HEK293 (cell line): ENCODE measurements around the gene SNN.

ENCODE experiments used
- CTCF ChIA-PET: fragments of 350-600 bp; formaldehyde crosslinking; extraction: SDS; loops from one replicate; lab custom pipeline; 2021; ENCODE audit warnings: antibody characterized with exemption; lab: Yijun Ruan, JAX
- POLR2A ChIA-PET: fragments of 300-600 bp; formaldehyde crosslinking; extraction: SDS; loops from one replicate; lab custom pipeline; 2020; ENCODE audit warnings: antibody characterized with exemption, inconsistent platforms; lab: Yijun Ruan, JAX
- H3K27ac ChIP-seq: fragments of 200-500 bp; sonication (Bioruptor generic); 2 replicates; pipeline ENCODE4 v1.5.1; 2014; ENCODE audit warnings: low read depth, low read length, control low read depth, inconsistent platforms; ENCODE audit errors: extremely low read depth
- H3K36me3 ChIP-seq, 2 experiments: fragments of 200-500 bp in 1 of 2; sonication (Bioruptor generic) in 1 of 2; 1 replicate in 1 of 2; 2 replicates in 1 of 2; pipeline ENCODE4 v1.5.1; 2014 to 2017; ENCODE audit warnings: inconsistent platforms in 2 of 2, low read length in 2 of 2; ENCODE audit not compliant: control insufficient read depth in 2 of 2, insufficient read depth in 1 of 2
- H3K4me1 ChIP-seq: fragments of 200-500 bp; sonication (Bioruptor generic); 2 replicates; pipeline ENCODE4 v1.5.1; 2014; ENCODE audit warnings: mild to moderate bottlenecking, low read length, inconsistent platforms; ENCODE audit not compliant: control insufficient read depth, insufficient read depth
- H3K4me3 ChIP-seq: 2 replicates; pipeline ENCODE4 v1.5.1; 2011; ENCODE audit warnings: low read depth, mild to moderate bottlenecking, control low read depth, low read length, moderate library complexity
- H3K9me3 ChIP-seq: fragments of 200-500 bp; sonication (Bioruptor generic); 2 replicates; pipeline ENCODE4 v1.5.1; 2014; ENCODE audit warnings: low read depth, low read length, inconsistent platforms; ENCODE audit not compliant: control insufficient read depth, insufficient read depth
- BCL11A ChIP-seq: fragments of 450-650 bp; formaldehyde crosslinking; IDR thresholded peaks from 2 replicates; pipeline ENCODE4 v1.5.1; 2016; ENCODE audit warnings: low read depth, missing biosample characterization, missing genetic modification characterization
- GLI4 ChIP-seq: fragments of 450-650 bp; formaldehyde crosslinking; IDR thresholded peaks from 2 replicates; pipeline ENCODE4 v1.5.1; 2016; ENCODE audit warnings: missing biosample characterization, missing genetic modification characterization
- RBAK ChIP-seq: fragments of 450-650 bp; formaldehyde crosslinking; IDR thresholded peaks from 2 replicates; pipeline ENCODE4 v1.5.1; 2016; ENCODE audit warnings: missing biosample characterization, missing genetic modification characterization
- SP7 ChIP-seq: fragments of 450-650 bp; formaldehyde crosslinking; IDR thresholded peaks from 2 replicates; pipeline ENCODE4 v1.5.1; 2016; ENCODE audit warnings: missing biosample characterization, missing genetic modification characterization
- WT1 ChIP-seq: fragments of 450-650 bp; formaldehyde crosslinking; IDR thresholded peaks from 2 replicates; pipeline ENCODE4 v1.5.1; 2016; ENCODE audit warnings: missing biosample characterization, missing genetic modification characterization
- ZBTB48 ChIP-seq: fragments of 450-650 bp; formaldehyde crosslinking; IDR thresholded peaks from 2 replicates; pipeline ENCODE4 v1.5.1; 2016; ENCODE audit warnings: missing biosample characterization, missing genetic modification characterization
- ZFHX2 ChIP-seq: fragments of 450-650 bp; formaldehyde crosslinking; conservative IDR thresholded peaks from 2 replicates; pipeline ENCODE4 v1.5.1; 2016; ENCODE audit warnings: missing biosample characterization, missing genetic modification characterization
- ZNF157 ChIP-seq: fragments of 450-650 bp; formaldehyde crosslinking; IDR thresholded peaks from 2 replicates; pipeline ENCODE4 v1.5.1; 2016; ENCODE audit warnings: missing biosample characterization, missing genetic modification characterization
- ZNF16 ChIP-seq: fragments of 450-650 bp; formaldehyde crosslinking; IDR thresholded peaks from 2 replicates; pipeline ENCODE4 v1.5.1; 2016; ENCODE audit warnings: low read depth, missing biosample characterization, missing genetic modification characterization
- ZNF223 ChIP-seq: fragments of 450-650 bp; formaldehyde crosslinking; IDR thresholded peaks from 2 replicates; pipeline ENCODE4 v1.5.1; 2016; ENCODE audit warnings: missing biosample characterization, missing genetic modification characterization
- ZNF366 ChIP-seq: fragments of 450-650 bp; formaldehyde crosslinking; conservative IDR thresholded peaks from 2 replicates; pipeline ENCODE4 v1.5.1; 2016; ENCODE audit warnings: missing biosample characterization, missing genetic modification characterization
- ZNF391 ChIP-seq: fragments of 450-650 bp; formaldehyde crosslinking; IDR thresholded peaks from 2 replicates; pipeline ENCODE4 v1.5.1; 2016; ENCODE audit warnings: low read depth, missing biosample characterization, missing genetic modification characterization, borderline replicate concordance
- ZNF423 ChIP-seq: fragments of 450-650 bp; formaldehyde crosslinking; IDR thresholded peaks from 2 replicates; pipeline ENCODE4 v1.5.1; 2016; ENCODE audit warnings: missing biosample characterization, missing genetic modification characterization
- ZNF658 ChIP-seq: fragments of 450-650 bp; formaldehyde crosslinking; IDR thresholded peaks from 2 replicates; pipeline ENCODE4; 2016; ENCODE audit warnings: missing biosample characterization, missing genetic modification characterization
- ZNF76 ChIP-seq: fragments of 450-650 bp; formaldehyde crosslinking; IDR thresholded peaks from 2 replicates; pipeline ENCODE4; 2016; ENCODE audit warnings: low read depth, missing biosample characterization, missing genetic modification characterization, borderline replicate concordance
- ZNF791 ChIP-seq: fragments of 450-650 bp; formaldehyde crosslinking; IDR thresholded peaks from 2 replicates; pipeline ENCODE4 v1.5.1; 2016; ENCODE audit warnings: missing biosample characterization, missing genetic modification characterization
- TF ChIP-seq, protein P1 (sequence below): fragments of 450-650 bp; formaldehyde crosslinking; IDR thresholded peaks from 2 replicates; pipeline ENCODE4 v1.5.1; 2017; ENCODE audit warnings: missing biosample characterization, missing genetic modification characterization
- TF ChIP-seq, protein P2 (sequence below): fragments of 450-650 bp; formaldehyde crosslinking; IDR thresholded peaks from 2 replicates; pipeline ENCODE4; 2016; ENCODE audit warnings: missing biosample characterization, missing genetic modification characterization
- TF ChIP-seq, protein P3 (sequence below): fragments of 450-650 bp; formaldehyde crosslinking; IDR thresholded peaks from 2 replicates; pipeline ENCODE4 v1.5.1; 2016; ENCODE audit warnings: missing biosample characterization, missing genetic modification characterization

The SNN gene

DNA sequence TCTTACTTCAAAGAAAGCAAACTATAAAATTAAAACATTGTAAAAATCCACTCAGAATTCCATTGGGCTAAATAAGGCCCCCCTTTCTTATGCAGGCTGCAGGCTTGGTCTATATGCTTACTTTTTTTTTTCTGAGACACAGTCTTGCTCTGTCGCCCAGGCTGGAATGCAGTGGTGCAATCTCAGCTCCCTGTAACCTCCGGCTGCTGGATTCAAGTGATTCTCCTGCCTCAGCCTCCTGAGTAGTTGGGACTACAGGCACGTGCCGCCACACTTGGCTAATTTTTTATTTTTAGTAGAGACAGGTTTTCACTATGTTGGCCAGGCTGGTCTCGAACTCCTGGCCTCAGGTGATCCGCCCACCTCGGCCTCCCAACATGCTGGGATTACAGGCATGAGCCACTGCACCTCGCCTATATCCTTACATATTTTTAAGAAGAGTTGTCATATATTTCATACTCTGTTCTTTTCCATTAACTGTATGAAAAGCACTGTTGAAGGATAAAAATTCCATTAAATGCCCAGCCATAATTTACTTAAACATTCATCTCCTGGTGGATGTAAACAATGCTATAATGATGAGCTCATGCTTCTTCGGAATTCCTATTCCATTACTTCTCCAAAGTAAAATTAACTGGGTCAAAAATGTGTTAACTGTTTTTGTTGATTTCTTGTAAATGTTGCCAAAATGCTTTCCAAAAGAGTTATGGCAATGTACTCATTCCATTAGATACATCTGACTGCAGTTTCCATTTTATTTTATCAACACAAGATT is 17.8 kb downstream of the SNN start:
- peak; percentile 35 for TF ChIP-seq ZNF366
- peak; percentile 21; the same call in 1 of the 2 replicates for TF ChIP-seq SP7 (tag by site-specific recombination)
- no peak for TF ChIP-seq ZNF157
- TF ChIP-seq WT1 (tag by site-specific recombination) = no peak
- TF ChIP-seq ZNF791 = no peak
- TF ChIP-seq, protein P1, sequence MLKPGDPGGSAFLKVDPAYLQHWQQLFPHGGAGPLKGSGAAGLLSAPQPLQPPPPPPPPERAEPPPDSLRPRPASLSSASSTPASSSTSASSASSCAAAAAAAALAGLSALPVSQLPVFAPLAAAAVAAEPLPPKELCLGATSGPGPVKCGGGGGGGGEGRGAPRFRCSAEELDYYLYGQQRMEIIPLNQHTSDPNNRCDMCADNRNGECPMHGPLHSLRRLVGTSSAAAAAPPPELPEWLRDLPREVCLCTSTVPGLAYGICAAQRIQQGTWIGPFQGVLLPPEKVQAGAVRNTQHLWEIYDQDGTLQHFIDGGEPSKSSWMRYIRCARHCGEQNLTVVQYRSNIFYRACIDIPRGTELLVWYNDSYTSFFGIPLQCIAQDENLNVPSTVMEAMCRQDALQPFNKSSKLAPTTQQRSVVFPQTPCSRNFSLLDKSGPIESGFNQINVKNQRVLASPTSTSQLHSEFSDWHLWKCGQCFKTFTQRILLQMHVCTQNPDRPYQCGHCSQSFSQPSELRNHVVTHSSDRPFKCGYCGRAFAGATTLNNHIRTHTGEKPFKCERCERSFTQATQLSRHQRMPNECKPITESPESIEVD (tag by site-specific recombination) = peak; percentile 44
- no peak for TF ChIP-seq ZNF658 (tag by site-specific recombination)
- Histone ChIP-seq H3K4me1 (peaks cover 10% of the 10 kb centered on the region), H3K9me3 (no peaks in the 10 kb centered on the region), H3K36me3 (peaks cover 16 to 81% of the 10 kb centered on the region in 2 experiments), H3K27ac (no peak overlapping the region), H3K4me3 (no peak overlapping the region)
- ChIA-PET CTCF (interaction anchor here (0.6 kb wide), 1 partner anchor 127 kb away, joined by 3 read pairs; no protein-coding TSS in a partner anchor), POLR2A (interaction anchor here (0.6 kb wide), 1 partner anchor 31 kb away, joined by 4 read pairs; no protein-coding TSS in a partner anchor)

DNA sequence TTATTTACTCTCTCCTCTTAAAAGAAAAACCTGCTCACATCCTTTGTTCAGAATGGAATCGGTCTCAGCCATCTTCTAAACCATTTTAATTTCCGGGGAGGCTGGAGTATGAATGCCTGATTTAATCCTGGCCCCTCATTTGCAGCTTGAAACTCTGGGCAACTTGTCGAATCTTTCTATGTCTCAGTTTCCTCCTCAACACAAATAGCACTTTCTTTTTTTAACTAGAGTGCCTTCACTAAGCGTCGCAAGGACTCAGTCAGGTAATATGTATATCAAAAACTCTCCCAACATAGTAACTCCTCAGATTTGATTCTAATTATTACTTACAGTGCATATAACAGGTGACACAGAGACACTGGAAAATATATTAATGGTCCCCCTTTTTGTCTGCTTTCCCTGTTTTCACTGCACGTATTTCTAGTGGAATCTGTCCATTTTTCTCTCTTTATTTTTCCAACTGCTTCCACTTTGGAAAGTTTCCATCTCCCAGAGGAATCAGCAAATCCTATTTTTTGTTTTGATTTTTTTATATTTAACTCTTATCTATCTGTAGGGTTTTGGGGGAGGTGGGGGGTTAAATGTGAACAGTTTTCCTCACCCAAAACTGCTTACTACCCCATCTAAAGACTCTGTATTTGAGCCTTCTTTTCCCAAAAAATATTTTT is 18.6 kb downstream of the SNN start:
- Histone ChIP-seq H3K36me3 (peaks cover 16 to 81% of the 10 kb centered on the region in 2 experiments), H3K27ac (no peak overlapping the region)
- no peak for TF ChIP-seq ZNF223
- TF ChIP-seq GLI4 (tag by site-specific recombination) = no peak
- TF ChIP-seq ZBTB48 (tag by site-specific recombination) = no peak
- no peak for TF ChIP-seq RBAK (tag by site-specific recombination)
- no peak for TF ChIP-seq ZNF391 (tag by site-specific recombination)
- TF ChIP-seq BCL11A = no peak
- TF ChIP-seq ZNF16 (tag by site-specific recombination) = no peak
- TF ChIP-seq, protein P2, sequence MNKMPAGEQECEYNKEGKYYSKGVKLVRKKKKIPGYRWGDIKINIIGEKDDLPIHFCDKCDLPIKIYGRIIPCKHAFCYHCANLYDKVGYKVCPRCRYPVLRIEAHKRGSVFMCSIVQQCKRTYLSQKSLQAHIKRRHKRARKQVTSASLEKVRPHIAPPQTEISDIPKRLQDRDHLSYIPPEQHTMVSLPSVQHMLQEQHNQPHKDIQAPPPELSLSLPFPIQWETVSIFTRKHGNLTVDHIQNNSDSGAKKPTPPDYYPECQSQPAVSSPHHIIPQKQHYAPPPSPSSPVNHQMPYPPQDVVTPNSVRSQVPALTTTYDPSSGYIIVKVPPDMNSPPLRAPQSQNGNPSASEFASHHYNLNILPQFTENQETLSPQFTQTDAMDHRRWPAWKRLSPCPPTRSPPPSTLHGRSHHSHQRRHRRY (tag by site-specific recombination) = no peak
- TF ChIP-seq ZNF76 (tag by site-specific recombination) = no peak
- no peak for TF ChIP-seq ZNF423 (tag by site-specific recombination)
- TF ChIP-seq, protein P3, sequence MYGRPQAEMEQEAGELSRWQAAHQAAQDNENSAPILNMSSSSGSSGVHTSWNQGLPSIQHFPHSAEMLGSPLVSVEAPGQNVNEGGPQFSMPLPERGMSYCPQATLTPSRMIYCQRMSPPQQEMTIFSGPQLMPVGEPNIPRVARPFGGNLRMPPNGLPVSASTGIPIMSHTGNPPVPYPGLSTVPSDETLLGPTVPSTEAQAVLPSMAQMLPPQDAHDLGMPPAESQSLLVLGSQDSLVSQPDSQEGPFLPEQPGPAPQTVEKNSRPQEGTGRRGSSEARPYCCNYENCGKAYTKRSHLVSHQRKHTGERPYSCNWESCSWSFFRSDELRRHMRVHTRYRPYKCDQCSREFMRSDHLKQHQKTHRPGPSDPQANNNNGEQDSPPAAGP = no peak
- TF ChIP-seq ZFHX2 (tag by site-specific recombination) = no peak

More for the DNA sequence above, 18.6 kb downstream of the SNN start:
- ChIA-PET CTCF (interaction anchor here (0.6 kb wide), 1 partner anchor 128 kb away, joined by 3 read pairs; no protein-coding TSS in a partner anchor), POLR2A (no interaction called here)
- peaks cover 10% of the 10 kb centered on the region for H3K4me1 ChIP-seq
- H3K4me3 ChIP-seq = no peak overlapping the region
- no peaks in the 10 kb centered on the region for H3K9me3 ChIP-seq
